Stimulated activated CD8-positive, alpha-beta memory T cell treated with anti-CD3 and anti-CD28 coated beads, Interleukin-4, amount 100 ng/mL, for 4 hours (primary cell): Measurements from ENCODE around the gene CR1L.
"Not testable (repeated sequence)": the region's sequence is repeated elsewhere in the genome, so short reads cannot be mapped to it uniquely, and the experiment has no call there.

Source experiments
- DNase-seq, 2 donors: peaks; one replicate each; pipeline ENCODE4 v3.0.0-alpha.2; 2020; ENCODE audit warnings: low read depth in 2 of 2, low spot score in 1 of 2

CR1L gene

DNA sequence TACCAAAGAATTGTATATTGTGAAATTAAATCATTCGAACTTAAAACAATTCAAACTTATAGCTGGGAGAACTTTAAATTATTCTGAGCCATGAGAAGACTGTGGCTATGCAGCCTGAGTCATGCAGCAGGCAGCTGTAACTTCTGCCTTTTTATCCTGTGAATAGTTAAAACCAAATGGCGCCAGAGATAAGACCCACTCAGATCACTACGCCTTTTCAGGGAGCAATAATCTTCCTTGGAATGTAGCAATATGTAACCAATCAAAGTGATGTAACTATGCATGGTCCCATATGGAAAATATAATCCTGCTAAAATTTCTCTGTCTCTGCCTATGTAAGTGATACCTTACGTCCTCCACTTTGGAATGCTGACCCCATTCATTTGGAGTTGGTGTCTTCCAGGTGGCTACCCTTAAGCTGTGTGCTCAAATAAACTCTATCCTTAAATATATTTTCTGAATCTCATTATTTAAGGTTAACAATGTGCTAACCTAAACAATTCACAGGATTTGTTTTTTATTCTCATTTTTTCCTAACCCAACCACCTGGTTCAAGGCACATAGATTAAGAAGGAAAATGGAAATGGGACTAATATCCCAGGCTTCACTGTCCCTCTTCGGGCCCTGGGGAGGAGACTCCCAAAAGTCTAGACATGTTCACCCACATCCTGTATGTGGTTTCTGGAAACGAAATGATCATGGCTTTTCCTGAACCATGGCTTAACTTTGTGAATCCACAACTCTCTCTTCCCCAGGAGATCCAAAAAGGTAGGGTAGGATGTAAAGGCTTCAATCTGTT, 35.9 kb downstream of the CR1L start:
- DNase-seq, result not testable (repeated sequence)

GRCh38 chr1:207682872-207683434, 38.0 kb downstream of the CR1L start:
- not testable (repeated sequence) for DNase-seq

GRCh38 chr1:207690551-207690950, 45.6 kb downstream of the CR1L start:
- not testable (repeated sequence) for DNase-seq

DNA sequence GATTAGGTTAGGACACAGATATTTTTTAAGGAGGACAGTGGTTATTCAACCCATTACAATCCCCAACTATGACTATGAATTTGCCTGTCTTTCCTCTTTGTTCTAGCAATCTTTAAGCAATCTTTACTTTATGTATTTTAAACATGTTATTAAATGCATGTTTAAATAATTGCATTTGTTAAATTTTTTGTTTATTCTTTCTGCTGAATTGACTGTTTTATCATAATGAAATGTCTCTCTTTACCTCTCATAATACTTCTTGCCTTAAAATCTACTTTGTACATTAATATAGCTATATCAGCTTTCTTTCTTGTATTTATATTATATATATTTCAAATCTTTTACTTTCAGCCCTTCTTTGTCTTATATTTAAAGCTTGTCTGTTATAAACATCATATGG, 46.1 kb downstream of the CR1L start:
- no peak for DNase-seq

DNA sequence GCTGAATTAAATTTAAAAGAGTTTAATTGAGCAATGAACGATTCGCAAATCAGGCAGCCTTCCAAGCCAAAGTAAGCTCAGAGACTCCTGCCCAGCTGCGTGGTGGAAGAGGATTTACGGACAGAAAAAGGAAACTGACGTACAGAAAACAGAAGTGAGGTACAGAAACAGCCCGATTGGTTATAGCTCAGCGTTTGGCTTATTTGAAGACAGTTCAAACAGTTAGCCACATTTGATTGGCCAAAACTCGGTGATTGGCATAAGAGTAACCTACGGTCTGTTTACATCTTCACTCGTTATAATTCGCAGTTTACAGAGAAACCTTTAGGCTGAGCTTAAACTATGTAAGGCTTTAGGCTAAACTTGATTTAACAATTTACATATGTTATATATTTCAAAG, 46.9 kb downstream of the CR1L start:
- DNase-seq, result no peak

DNA sequence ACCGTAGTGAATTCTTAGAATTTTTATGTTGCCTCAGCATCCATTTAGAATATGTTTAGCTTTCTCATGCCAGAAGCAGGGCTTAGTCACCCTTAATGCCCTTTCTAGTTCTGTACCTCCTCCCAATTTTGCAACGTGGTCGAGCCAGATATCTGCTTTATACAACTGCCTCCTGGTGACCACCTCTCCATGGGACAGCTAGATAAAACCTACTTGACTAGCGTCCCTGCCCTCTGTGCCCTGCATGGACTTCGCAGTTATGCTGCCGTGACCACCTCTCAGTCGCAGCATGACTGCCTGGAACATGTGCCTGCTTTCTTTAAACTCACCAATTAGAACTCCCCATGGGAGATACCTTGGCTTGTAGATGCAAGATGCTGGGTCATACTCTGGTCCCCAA, 47.4 kb downstream of the CR1L start:
- not testable (repeated sequence) for DNase-seq

- no peak for DNase-seq
Observed at GRCh38 chr1:207695891-207696290, 51.0 kb downstream of the CR1L start.

DNA sequence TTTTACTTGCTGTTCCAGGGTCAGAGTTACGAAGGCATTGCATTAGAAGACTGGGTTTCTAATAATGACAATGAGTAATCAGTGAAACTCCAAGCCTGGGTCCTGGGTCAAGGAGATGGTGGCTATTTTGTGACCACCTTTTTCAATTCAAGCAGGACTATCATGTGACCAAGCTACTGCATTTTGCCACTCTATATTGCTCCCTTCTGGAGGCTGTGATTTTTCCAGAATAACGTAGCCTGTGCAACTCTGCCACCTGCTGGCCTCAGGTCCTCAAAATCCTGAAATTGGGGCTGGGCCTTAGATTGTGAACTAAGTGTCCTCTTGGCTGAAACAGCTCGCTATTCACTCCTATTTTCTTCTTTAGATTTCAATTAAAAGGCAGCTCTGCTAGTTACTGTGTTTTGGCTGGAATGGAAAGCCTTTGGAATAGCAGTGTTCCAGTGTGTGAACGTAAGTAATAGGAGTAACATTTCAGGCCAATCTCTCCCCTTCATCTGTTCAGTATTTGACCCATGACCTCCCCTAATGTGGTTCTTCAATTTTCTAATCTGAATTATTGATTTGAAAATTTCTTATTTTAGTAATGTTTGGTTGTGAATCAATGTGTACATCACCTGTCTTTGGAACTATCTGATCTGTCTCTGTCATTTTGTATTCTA, 54.0 kb downstream of the CR1L start:
- DNase-seq, result no peak

- no peak for DNase-seq
Observed at GRCh38 chr1:207702317-207702716, 57.4 kb downstream of the CR1L start.

- DNase-seq, result no peak
Observed at GRCh38 chr1:207703712-207704111, 58.8 kb downstream of the CR1L start.

DNA sequence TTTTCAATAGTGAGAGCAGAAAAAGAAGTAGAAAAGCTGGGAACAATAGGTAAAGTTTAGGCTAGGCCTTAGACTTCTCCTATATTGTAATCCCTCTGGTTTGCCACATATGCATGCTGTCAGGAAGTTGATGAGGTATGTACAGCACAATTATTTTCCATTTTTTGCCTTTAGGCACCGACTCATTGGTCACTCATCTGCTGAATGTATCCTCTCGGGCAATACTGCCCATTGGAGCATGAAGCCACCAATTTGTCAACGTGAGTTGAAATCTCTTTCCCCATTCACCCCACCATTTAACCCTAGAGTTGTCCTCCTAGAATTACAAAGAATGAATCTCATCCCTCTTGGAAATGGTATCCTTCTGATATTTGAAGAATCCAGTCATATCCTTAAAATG, 63.1 kb downstream of the CR1L start:
- not testable (repeated sequence) for DNase-seq

DNA sequence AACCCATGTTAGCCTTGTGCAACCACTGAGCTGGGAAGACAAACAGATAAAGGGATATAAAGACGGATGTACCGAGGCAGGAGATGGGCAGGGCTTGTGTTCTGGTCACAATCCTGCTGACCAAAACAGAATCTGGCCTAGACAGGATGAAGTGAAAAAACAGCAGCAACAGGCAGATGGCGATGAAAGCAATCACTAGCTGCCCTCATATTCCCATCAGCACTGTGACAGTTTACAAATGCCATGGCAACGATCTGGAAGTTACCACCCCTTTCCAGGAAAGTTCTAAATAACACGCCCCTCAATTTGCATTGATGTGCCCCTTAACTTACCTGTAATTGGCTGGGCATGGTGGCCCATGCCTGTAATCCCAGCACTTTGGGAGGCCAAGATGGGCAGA, 66.4 kb downstream of the CR1L start:
- no peak for DNase-seq

DNA sequence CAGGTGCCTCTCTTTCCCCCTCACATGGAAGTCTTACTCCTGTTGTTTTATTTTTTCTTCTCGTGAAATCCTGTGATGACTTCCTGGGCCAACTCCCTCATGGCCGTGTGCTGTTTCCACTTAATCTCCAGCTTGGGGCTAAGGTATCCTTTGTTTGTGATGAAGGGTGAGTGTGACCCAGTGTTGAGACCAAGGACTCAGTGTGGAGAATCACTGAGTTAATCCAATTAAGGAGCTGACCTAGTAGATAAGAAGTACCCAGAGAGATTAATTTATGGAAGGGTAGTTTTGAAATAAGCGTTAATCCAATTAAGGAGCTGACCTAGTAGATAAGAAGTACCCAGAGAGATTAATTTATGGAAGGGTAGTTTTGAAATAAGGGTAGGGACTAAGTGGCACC, 67.8 kb downstream of the CR1L start:
- DNase-seq, result not testable (repeated sequence)

DNA sequence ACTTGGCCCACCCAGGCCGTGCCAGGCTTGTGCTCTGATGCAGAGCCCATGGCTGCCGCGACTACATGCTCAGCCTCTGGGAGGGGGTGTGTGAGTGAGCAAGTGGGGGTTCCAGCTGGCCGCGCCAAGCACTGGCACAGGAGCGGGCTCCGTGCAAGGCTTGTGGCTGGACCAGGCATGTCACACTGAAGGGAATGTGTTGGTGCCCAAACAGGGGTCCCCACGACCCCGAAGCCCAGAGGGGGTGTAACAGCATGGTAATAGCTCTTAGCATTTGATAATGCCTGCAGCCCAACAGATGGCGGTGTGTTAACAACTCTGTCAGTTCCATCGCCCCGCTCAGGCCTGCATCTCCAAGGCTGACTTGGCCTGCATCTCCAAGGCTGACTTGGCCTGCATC, 68.6 kb downstream of the CR1L start:
- no peak for DNase-seq

DNA sequence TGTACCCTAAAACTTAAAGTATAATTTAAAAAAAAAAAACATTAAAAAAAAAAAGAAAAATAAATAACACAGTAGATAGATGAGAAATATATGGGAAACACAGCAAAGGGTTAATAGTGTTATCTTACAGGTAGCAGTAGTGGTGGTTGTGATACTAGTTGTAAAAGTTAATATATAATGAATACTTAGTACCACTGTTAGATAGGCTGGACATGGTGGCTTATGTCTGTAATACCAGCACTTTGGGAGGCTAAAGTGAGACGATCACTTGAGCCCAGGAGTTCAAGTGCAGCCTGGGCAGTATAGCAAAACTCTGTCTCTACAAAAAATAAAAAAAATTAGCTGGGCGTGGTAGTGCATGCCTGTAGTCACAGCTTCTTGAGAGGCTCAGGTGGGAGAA, 74.3 kb downstream of the CR1L start:
- no peak for DNase-seq

GRCh38 chr1:207728200-207728858, 83.4 kb downstream of the CR1L start:
- not testable (repeated sequence) for DNase-seq

- not testable (repeated sequence) for DNase-seq
Observed at GRCh38 chr1:207737503-207738157, 92.7 kb downstream of the CR1L start.

- peak in 1 of 2 donors; percentile 7 for DNase-seq
Observed at GRCh38 chr1:207738158-207738659, 93.3 kb downstream of the CR1L start.

DNA sequence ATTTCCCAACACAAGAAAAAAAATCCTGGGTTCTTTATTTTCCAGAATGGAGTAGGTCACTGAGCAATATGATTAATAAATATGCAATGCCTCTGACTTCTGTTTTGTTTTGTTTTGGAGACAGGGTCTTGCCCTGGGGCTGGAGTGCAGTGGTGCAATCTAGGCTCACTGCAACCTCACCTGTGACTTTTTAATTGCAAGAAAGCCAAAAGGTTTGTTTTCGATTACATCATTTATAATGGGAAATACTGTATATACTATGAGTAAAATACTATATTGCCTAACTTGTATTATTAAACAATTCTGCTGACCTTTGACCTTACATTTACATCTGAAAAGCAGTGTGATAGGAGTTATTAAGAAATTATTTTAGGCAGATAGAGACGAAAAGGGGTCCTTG, 95.3 kb downstream of the CR1L start:
- no peak for DNase-seq

DNA sequence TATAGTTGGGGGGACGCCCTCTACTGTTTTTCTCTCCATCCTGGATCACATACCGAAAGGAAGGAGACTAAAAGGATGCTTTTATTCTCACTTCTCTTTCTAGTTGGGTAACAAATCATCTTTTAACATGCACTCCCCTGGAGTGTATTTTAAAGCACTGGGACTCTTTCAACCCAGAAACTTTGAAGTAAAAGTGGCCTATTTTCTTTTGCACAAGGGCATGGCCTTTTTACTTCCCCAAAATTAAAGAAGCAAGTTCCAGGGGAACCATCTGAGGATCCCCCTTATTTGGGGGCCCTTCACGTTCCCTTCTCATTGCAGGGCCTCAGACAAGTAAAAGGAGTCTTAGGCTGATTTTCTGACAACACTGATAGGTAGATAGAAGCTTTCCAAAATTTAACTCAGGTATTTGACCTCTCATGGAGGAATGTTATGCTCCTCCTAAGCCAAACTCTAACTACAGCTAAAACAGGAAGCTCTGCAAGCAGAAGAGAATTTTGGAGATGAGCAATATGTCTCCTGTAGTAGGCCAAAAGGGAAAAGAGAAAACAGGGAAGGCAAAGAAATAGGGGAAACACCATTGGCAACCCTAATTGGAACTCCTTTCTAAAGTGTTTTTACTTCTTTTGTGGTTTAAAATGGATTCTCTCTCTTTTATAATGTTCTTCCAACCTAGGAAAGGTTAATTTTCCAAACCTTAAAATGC, 98.1 kb downstream of the CR1L start:
- DNase-seq, result no peak
